Epithelial cell of prostate (primary cell): ENCODE measurements around the gene LMF1.
"Not testable (repeated sequence)": the region's sequence is repeated elsewhere in the genome, so short reads cannot be mapped to it uniquely, and the experiment has no call there.

Experiments used
- DNase-seq: peaks from one replicate; pipeline ENCODE4 v3.0.0-alpha.2; 2011; ENCODE audit warnings: low read depth, low spot score
- H3K27ac ChIP-seq: fragments of 450-650 bp; 2 replicates; pipeline ENCODE4 v1.5.1; 2017; ENCODE audit warnings: mild to moderate bottlenecking

The LMF1 gene

GRCh38 chr16:886802-887731 lies 83.7 kb downstream of the LMF1 start:
- no peak overlapping the region for H3K27ac ChIP-seq
- no peak for DNase-seq

GRCh38 chr16:886084-886543 lies 84.7 kb downstream of the LMF1 start:
- no peak for DNase-seq
- no peak overlapping the region for H3K27ac ChIP-seq

GRCh38 chr16:885391-885790 lies 85.4 kb downstream of the LMF1 start:
- H3K27ac ChIP-seq, result no peak overlapping the region
- DNase-seq, result no peak

GRCh38 chr16:884232-884631 lies 86.6 kb downstream of the LMF1 start:
- DNase-seq, result no peak
- no peak overlapping the region for H3K27ac ChIP-seq

- DNase-seq, result no peak
- H3K27ac ChIP-seq, result no peak overlapping the region
These were observed 87.0 kb downstream of the LMF1 start for GRCh38 chr16:883781-884180.

DNA sequence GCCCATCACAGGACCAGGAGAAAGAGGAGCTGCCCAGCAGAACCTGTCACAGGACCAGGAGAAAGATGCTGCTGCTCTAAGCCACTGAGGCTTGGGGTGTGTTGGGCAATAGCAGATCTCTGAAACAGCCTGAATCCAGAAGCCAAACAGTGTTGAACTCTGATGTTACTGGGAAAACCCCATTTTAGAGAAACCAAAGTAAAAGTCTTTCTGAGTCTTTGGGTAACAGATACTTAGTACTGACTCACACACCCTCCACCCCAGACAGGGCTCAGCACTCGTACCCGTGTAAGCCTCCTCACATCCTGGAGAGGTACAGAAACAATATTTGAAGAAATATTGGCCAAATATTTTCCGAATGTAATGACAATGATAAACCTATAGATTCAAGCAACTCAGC lies 87.4 kb downstream of the LMF1 start:
- no peak for DNase-seq
- no peak overlapping the region for H3K27ac ChIP-seq

GRCh38 chr16:882671-883070 lies 88.1 kb downstream of the LMF1 start:
- not testable (repeated sequence) for H3K27ac ChIP-seq, DNase-seq

- no peak overlapping the region for H3K27ac ChIP-seq
- DNase-seq, result no peak
These were observed 88.5 kb downstream of the LMF1 start for GRCh38 chr16:882256-882655.

DNA sequence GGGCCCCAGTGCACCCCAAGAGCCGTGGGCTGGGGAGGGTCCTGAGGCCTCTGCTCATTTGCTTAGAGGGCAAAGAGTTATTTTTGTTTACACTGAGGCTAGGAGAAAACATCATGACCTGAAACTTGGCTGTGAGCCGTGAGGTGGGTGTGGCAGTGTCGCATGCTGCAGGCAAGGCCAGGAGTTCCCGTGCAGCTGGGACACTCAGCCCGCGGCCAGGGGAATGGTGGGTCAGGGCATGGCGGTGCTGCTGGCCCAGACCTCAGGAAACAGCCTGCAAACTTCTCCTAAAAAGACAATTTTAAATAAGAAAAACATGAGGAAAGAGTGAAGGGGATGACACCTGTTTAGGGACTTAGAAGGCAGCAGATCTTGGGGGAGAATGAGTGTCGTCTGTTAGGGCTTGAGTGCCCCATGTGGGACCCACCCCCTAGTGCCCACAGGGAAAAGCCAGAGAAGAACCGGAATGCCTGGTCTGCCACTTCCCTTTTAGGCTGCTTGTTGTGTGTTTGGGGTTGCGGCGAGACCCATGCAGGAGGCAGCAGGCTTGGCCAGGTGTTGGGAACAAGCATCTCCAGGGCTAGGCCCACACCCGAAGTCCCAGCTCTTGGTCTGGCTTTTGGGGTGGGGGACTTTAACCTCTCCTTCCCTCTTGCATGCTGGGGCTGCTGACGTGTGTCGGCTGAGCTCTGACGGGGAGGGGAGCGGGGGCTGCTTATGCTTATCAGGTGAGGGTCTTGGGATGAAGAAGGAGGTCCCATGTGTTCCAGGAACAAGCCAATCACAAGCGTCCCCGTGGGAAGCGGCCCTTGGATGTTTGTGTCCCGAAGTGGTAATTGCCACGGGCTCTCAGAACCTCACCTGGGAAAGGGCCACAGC lies 89.3 kb downstream of the LMF1 start:
- no peak for DNase-seq
- no peak overlapping the region for H3K27ac ChIP-seq

GRCh38 chr16:880471-881171 lies 90.2 kb downstream of the LMF1 start:
- H3K27ac ChIP-seq, result no peak overlapping the region
- DNase-seq, result no peak

GRCh38 chr16:879986-880385 lies 90.8 kb downstream of the LMF1 start:
- no peak overlapping the region for H3K27ac ChIP-seq
- DNase-seq, result no peak

- no peak overlapping the region for H3K27ac ChIP-seq
- DNase-seq, result no peak
These were observed 91.3 kb downstream of the LMF1 start for GRCh38 chr16:879461-879861.

GRCh38 chr16:878886-879285 lies 91.9 kb downstream of the LMF1 start:
- H3K27ac ChIP-seq, result no peak overlapping the region
- DNase-seq, result no peak

GRCh38 chr16:878072-878784 lies 92.6 kb downstream of the LMF1 start:
- H3K27ac ChIP-seq, result no peak overlapping the region
- DNase-seq, result no peak

GRCh38 chr16:877242-878071 lies 93.3 kb downstream of the LMF1 start:
- no peak for DNase-seq

GRCh38 chr16:876523-877241 lies 94.1 kb downstream of the LMF1 start:
- no peak for DNase-seq
- H3K27ac ChIP-seq, result no peak overlapping the region

More at GRCh38 chr16:877242-878071, 93.3 kb downstream of the LMF1 start:
- no peak overlapping the region for H3K27ac ChIP-seq

DNA sequence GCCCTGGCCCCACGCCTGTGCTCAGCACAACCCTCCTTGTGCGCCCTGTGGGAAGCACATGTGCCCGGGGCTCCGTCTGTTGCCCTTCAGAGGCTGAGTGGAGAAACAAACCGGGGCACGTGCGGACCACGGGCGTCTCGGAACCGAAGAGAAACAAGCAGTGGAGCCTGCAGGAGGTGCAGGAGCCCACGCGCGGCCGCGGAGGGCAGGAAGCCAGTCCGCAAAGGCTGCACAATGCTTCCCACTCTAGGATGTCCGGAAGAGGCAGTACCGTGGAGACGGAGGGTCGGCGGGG lies 94.8 kb downstream of the LMF1 start:
- no peak overlapping the region for H3K27ac ChIP-seq
- no peak for DNase-seq

- H3K27ac ChIP-seq, result no peak overlapping the region
- no peak for DNase-seq
These were observed 95.4 kb downstream of the LMF1 start for GRCh38 chr16:875182-876040.
